H9 (cell line): ENCODE measurements around the gene GLYAT. TPM values are rescaled to one million over a fixed set of nuclear protein-coding genes. Genes with fewer than 3 reads are reported as not detected.

Experiments used
- DNase-seq: peaks from one replicate; pipeline ENCODE4 v3.0.0-alpha.2; 2017
- H2AFZ ChIP-seq: one replicate; pipeline ENCODE4 v1.6.1; 2013; ENCODE audit warnings: mild to moderate bottlenecking, low read length, control low read depth, moderate library complexity
- H2AK5ac ChIP-seq: 2 replicates; pipeline ENCODE4 v1.6.1; 2013; ENCODE audit warnings: low read length, control low read depth, mixed read lengths; ENCODE audit not compliant: insufficient read length
- H2BK120ac ChIP-seq: one replicate; pipeline ENCODE4 v1.6.1; 2013; ENCODE audit warnings: low read depth, mild to moderate bottlenecking, low read length, control low read depth, inconsistent platforms; ENCODE audit not compliant: poor library complexity, severe bottlenecking
- H2BK12ac ChIP-seq: 2 replicates; pipeline ENCODE4 v1.6.1; 2013; ENCODE audit warnings: low read length, control low read depth, mixed read lengths, low read depth; ENCODE audit not compliant: insufficient read length
- H2BK15ac ChIP-seq: 2 replicates; pipeline ENCODE4 v1.6.1; 2013; ENCODE audit warnings: low read depth, low read length, control low read depth
- H2BK20ac ChIP-seq: one replicate; pipeline ENCODE4 v1.6.1; 2013; ENCODE audit warnings: low read depth, mild to moderate bottlenecking, low read length, control low read depth, inconsistent platforms; ENCODE audit not compliant: poor library complexity, severe bottlenecking
- H2BK5ac ChIP-seq: 2 replicates; pipeline ENCODE4 v1.6.1; 2013; ENCODE audit warnings: low read length, control low read depth, mixed read lengths; ENCODE audit not compliant: insufficient read length
- H3K14ac ChIP-seq: 2 replicates; pipeline ENCODE4 v1.6.1; 2013; ENCODE audit warnings: low read length, control low read depth; ENCODE audit not compliant: insufficient read depth
- H3K18ac ChIP-seq: 2 replicates; pipeline ENCODE4 v1.6.1; 2013; ENCODE audit warnings: low read depth, mild to moderate bottlenecking, mixed read lengths, low read length, control low read depth; ENCODE audit not compliant: insufficient read length
- H3K23ac ChIP-seq: 2 replicates; pipeline ENCODE4 v1.6.1; 2013; ENCODE audit warnings: low read length, control low read depth, mixed read lengths, low read depth; ENCODE audit not compliant: insufficient read length
- H3K23me2 ChIP-seq: 2 replicates; pipeline ENCODE4 v1.6.1; 2013; ENCODE audit warnings: low read depth, mild to moderate bottlenecking, mixed read lengths, low read length, control low read depth; ENCODE audit not compliant: insufficient read length, poor library complexity, severe bottlenecking
- H3K27ac ChIP-seq: 2 replicates; pipeline ENCODE4 v1.5.1; 2013; ENCODE audit warnings: low read length, control low read depth, mixed read lengths, low read depth; ENCODE audit not compliant: insufficient read length
- H3K27me3 ChIP-seq: 2 replicates; pipeline ENCODE4 v1.6.1; 2013; ENCODE audit warnings: low read length, control low read depth, inconsistent platforms; ENCODE audit not compliant: insufficient read depth
- H3K4ac ChIP-seq: 2 replicates; pipeline ENCODE4 v1.6.1; 2013; ENCODE audit warnings: low read depth, mild to moderate bottlenecking, control low read depth, inconsistent platforms, low read length, moderate library complexity
- H3K4me1 ChIP-seq: 2 replicates; pipeline ENCODE4 v1.6.1; 2013; ENCODE audit warnings: low read length, control low read depth, inconsistent platforms; ENCODE audit not compliant: insufficient read depth
- H3K4me2 ChIP-seq: 2 replicates; pipeline ENCODE4 v1.6.1; 2013; ENCODE audit warnings: low read length, control low read depth, mixed read lengths; ENCODE audit not compliant: insufficient read length, insufficient read depth
- H3K56ac ChIP-seq: 2 replicates; pipeline ENCODE4 v1.6.1; 2013; ENCODE audit warnings: low read depth, mild to moderate bottlenecking, mixed read lengths, low read length, control low read depth; ENCODE audit not compliant: insufficient read length
- H3K79me1 ChIP-seq: 2 replicates; pipeline ENCODE4 v1.6.1; 2013; ENCODE audit warnings: low read depth, mild to moderate bottlenecking, moderate library complexity, low read length, control low read depth, inconsistent platforms; ENCODE audit not compliant: insufficient read depth, poor library complexity, severe bottlenecking
- H3K79me2 ChIP-seq: 2 replicates; pipeline ENCODE4 v1.6.1; 2013; ENCODE audit warnings: low read length, control low read depth, inconsistent platforms; ENCODE audit not compliant: insufficient read depth
- H3K9ac ChIP-seq: 2 replicates; pipeline ENCODE4 v1.6.1; 2013; ENCODE audit warnings: low read length, control low read depth, mixed read lengths; ENCODE audit not compliant: insufficient read length; ENCODE audit errors: extremely low read depth
- H3K9me3 ChIP-seq: one replicate; pipeline ENCODE4 v1.6.1; 2013; ENCODE audit warnings: low read depth, low read length, inconsistent platforms; ENCODE audit not compliant: control insufficient read depth
- H3T11ph ChIP-seq: one replicate; pipeline ENCODE4 v1.6.1; 2013; ENCODE audit warnings: mild to moderate bottlenecking, low read length, control low read depth, inconsistent platforms
- H4K20me1 ChIP-seq: one replicate; pipeline ENCODE4 v1.6.1; 2013; ENCODE audit not compliant: control insufficient read depth, insufficient read length, insufficient read depth
- H4K5ac ChIP-seq: 2 replicates; pipeline ENCODE4 v1.6.1; 2013; ENCODE audit warnings: low read depth, mild to moderate bottlenecking, mixed read lengths, low read length, control low read depth; ENCODE audit not compliant: insufficient read length
- H4K8ac ChIP-seq: replicated peaks from 2 replicates; pipeline ENCODE4 v1.6.1; 2013; ENCODE audit warnings: low read length, control low read depth, mixed read lengths, low read depth; ENCODE audit not compliant: insufficient read length
- H4K91ac ChIP-seq: 2 replicates; pipeline ENCODE4 v1.6.1; 2013; ENCODE audit warnings: low read depth, mild to moderate bottlenecking, moderate library complexity, mixed read lengths, low read length, control low read depth; ENCODE audit not compliant: insufficient read length
- H3K27ac Mint-ChIP-seq, 3 experiments: 2 replicates in 2 of 3; 3 replicates in 1 of 3; pipeline ENCODE4 v1.8.0; 2020 to 2021; ENCODE audit warnings: mixed read lengths in 3 of 3, mild to moderate bottlenecking in 1 of 3, moderate library complexity in 1 of 3
- H3K27me3 Mint-ChIP-seq: 2 replicates; pipeline ENCODE4 v1.8.0; 2021; ENCODE audit warnings: low read depth, mild to moderate bottlenecking, moderate library complexity, mixed read lengths
- H3K36me3 Mint-ChIP-seq, 3 experiments: 2 replicates in 2 of 3; 3 replicates in 1 of 3; pipeline ENCODE4 v1.8.0; 2020 to 2021; ENCODE audit warnings: low read depth in 3 of 3, mixed read lengths in 3 of 3; ENCODE audit not compliant: insufficient read depth in 1 of 3
- H3K4me1 Mint-ChIP-seq, 2 experiments: 2 replicates each; pipeline ENCODE4 v1.8.0; 2020; ENCODE audit warnings: mixed read lengths in 2 of 2
- H3K4me3 Mint-ChIP-seq, 2 experiments: 2 replicates in 1 of 2; 3 replicates in 1 of 2; pipeline ENCODE4 v1.8.0; 2020 to 2021; ENCODE audit warnings: mild to moderate bottlenecking in 2 of 2, mixed read lengths in 2 of 2, moderate library complexity in 1 of 2
- H3K9me3 Mint-ChIP-seq, 2 experiments: 2 replicates in 1 of 2; 3 replicates in 1 of 2; pipeline ENCODE4 v1.8.0; 2020; ENCODE audit warnings: mild to moderate bottlenecking in 2 of 2, mixed read lengths in 2 of 2, moderate library complexity in 1 of 2
- WGBS: extraction: QIAGEN DNeasy Blood & Tissue Kit; methylation state at CpG from one replicate; pipeline ENCODE4 v1.1.7; 2013; ENCODE audit warnings: missing lambda C conversion rate, low lambda C conversion rate, mixed read lengths; ENCODE audit not compliant: insufficient read length; ENCODE audit errors: extremely low coverage; 5-methylcytosine and 5-hydroxymethylcytosine counted together
- total RNA-seq: library from RNA; stranded (reverse); gene quantifications from 2 replicates; pipeline ENCODE4 v1.2.1, GENCODE V29; 2021
- TF ChIP-seq, protein P1 (sequence below): fragments of 200-600 bp; sonication (generic); conservative IDR thresholded peaks from 3 replicates; pipeline ENCODE4 v1.8.0; 2021; ENCODE audit warnings: antibody characterized with exemption, mild to moderate bottlenecking

Gene GLYAT
- total RNA-seq, 1 experiment from 2014 or later: not detected

DNA sequence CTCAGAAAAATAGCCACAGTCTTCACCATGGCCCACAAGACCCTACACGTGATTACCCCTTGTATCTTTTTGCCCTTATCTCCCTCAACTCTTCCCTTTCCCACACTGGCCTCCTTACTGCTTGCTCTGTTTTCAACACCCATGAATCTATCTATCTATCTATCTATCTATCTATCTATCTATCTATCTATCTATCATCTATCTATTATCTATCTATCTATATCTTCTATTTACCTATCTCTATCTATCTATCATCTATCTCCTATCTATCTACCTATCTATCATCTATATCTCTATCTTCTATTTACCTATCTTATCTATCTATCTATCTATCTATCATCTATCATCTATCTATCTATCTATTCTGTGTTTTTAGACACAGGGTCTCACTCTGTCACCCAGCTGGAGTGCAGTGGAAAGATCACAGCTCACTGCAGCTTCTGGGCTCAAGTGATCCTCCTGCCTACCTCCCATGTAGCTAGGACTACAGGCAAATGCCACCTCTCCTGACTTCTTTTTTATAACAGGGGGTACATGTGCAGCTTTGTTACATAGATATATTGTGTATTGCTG is 55.1 kb downstream of the GLYAT start:
- no peaks in the 10 kb centered on the region for H3K27me3 ChIP-seq
- no peak overlapping the region for H3K9ac ChIP-seq
- H3K27me3 Mint-ChIP-seq: peaks cover 2% of the 10 kb centered on the region
- peaks cover 8% of the 10 kb centered on the region for H3K9me3 ChIP-seq
- no peak overlapping the region for H3T11ph ChIP-seq
- H3K4ac ChIP-seq: no peak overlapping the region
- H2AFZ ChIP-seq: no peak overlapping the region
- no peak overlapping the region for H2BK15ac ChIP-seq
- H4K91ac ChIP-seq: no peak overlapping the region
- no peak overlapping the region for H2AK5ac ChIP-seq
- H3K27ac Mint-ChIP-seq: no peak overlapping the region
- H3K4me1 Mint-ChIP-seq: no peaks in the 10 kb centered on the region
- H4K8ac ChIP-seq: no peak overlapping the region
- H3K4me1 ChIP-seq: no peaks in the 10 kb centered on the region
- no peak overlapping the region for H3K14ac ChIP-seq
- H4K5ac ChIP-seq: no peak overlapping the region
- peaks cover 25 to 44% of the 10 kb centered on the region in 2 experiments for H3K9me3 Mint-ChIP-seq
- TF ChIP-seq, protein P1, sequence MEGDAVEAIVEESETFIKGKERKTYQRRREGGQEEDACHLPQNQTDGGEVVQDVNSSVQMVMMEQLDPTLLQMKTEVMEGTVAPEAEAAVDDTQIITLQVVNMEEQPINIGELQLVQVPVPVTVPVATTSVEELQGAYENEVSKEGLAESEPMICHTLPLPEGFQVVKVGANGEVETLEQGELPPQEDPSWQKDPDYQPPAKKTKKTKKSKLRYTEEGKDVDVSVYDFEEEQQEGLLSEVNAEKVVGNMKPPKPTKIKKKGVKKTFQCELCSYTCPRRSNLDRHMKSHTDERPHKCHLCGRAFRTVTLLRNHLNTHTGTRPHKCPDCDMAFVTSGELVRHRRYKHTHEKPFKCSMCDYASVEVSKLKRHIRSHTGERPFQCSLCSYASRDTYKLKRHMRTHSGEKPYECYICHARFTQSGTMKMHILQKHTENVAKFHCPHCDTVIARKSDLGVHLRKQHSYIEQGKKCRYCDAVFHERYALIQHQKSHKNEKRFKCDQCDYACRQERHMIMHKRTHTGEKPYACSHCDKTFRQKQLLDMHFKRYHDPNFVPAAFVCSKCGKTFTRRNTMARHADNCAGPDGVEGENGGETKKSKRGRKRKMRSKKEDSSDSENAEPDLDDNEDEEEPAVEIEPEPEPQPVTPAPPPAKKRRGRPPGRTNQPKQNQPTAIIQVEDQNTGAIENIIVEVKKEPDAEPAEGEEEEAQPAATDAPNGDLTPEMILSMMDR: no peak
- H3K23ac ChIP-seq: no peak overlapping the region
- H3K18ac ChIP-seq: no peak overlapping the region
- no peak overlapping the region for H3K4me2 ChIP-seq
- H4K20me1 ChIP-seq: no peaks in the 10 kb centered on the region
- no peak overlapping the region for H3K27ac ChIP-seq
- no peak overlapping the region for H2BK12ac ChIP-seq
- no peaks in the 10 kb centered on the region for H3K23me2 ChIP-seq
- no peaks in the 10 kb centered on the region for H3K79me2 ChIP-seq
- no peak overlapping the region for H3K4me3 Mint-ChIP-seq
- peaks cover 0 to 8% (median 0%) of the 10 kb centered on the region in 3 experiments; a peak in 1 of 7 replicates for H3K36me3 Mint-ChIP-seq
- H2BK5ac ChIP-seq: no peak overlapping the region
- no peaks in the 10 kb centered on the region for H3K79me1 ChIP-seq
- no peak overlapping the region for H2BK20ac ChIP-seq
- no peak overlapping the region for H2BK120ac ChIP-seq
- H3K56ac ChIP-seq: no peak overlapping the region
- DNase-seq: no peak
- whole genome bisulfite sequencing: no CpG with 5 or more reads among the region's 1 CpG
